Forelimb muscle (tissue), 1 donor: ENCODE results near the gene SND1. TPM values are rescaled to one million over a fixed set of nuclear protein-coding genes. Genes with fewer than 3 reads are reported as not detected.

Experiments used
- DNase-seq: peaks from one replicate; pipeline ENCODE4 v3.0.0-alpha.2; 2013; ENCODE audit warnings: low read depth
- polyA plus RNA-seq: library from polyadenylated mRNA; unstranded; fragments of 120-200 nt; gene quantifications from one replicate; pipeline ENCODE4 v1.2.1, GENCODE V29; 2013; ENCODE audit not compliant: insufficient read length

The SND1 gene
- polyA plus RNA-seq, 1 donor: 95.0 TPM

DNA sequence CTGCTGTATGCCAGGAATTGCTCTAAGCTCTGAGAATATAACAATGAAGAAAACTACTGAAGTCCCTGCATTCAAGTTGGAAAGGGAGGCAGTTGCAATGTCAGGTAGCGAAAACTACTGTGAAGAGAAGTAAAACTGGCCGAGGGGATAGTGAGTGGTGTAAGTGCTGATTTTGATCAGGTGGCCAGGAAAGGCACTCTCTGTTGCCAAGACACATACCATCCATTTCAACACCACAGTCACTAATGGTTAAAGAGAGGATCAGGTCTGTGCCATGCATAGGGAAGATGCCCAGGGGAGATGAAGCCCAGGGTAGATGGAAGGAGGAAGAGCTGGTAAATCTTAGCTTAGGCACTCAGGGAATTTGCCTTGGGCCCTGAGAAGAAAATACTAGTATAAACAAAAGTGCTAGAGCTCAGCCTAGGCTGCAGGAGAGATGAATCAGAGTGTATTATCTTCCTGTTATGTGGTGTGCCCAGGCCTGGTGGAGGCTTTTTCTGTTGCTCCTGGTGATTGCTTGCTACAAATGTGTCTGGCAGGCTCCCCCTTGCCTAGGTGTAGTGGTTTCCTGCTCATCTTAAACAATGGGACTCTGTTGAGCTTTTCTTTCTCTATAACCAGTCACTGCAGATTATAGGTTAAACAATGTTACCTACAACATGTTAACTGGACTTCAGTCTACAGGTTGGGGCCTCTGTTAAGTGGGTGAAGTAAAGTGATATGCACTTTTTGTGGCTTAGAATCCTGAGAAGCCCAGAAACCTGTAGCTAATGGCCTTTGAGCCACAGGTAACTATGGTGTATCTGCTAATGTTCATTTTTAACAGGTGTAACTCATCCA, 253.7 kb downstream of the SND1 start:
- no peak for DNase-seq

- DNase-seq: no peak
Observed at GRCh38 chr7:127907110-127908040, 255.4 kb downstream of the SND1 start.

DNA sequence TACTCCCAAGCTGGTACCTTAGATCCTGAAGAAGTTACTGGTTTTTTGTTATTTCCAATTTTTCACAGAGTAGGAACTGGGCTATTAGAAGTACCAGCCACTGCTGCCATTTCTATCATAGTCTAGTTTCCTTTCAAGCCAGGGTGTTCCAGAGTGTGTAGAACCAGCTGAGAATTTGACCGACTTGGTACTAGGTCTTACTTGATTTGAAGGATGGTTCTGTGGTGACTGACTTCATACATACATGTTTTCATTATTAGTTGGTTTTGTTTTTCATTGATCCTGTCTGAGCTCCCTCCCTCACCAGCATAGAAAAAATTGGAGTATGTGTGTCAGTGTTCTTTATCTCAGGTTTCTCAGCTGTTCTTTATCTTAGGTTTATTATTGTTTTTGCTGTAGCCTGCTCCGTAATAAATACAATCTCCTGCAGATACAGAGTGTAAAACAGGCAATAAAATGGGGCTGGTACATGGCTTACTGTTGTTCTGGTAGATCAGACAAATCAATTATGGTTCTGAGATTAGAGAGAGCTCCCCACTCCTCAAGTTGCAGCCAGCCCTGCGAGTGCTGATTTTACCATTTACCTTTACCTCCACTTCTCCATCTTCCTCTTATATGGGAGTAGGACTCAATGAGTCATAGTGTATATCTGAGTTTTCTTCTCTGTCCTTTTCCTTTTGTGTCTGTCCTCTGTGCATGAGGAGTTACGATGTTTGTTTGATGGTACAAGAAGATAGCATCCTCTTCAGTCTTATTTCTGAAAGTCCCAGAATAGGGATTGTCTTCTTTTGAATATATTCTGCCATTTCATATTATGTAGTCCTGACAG, 256.6 kb downstream of the SND1 start:
- DNase-seq: no peak

DNA sequence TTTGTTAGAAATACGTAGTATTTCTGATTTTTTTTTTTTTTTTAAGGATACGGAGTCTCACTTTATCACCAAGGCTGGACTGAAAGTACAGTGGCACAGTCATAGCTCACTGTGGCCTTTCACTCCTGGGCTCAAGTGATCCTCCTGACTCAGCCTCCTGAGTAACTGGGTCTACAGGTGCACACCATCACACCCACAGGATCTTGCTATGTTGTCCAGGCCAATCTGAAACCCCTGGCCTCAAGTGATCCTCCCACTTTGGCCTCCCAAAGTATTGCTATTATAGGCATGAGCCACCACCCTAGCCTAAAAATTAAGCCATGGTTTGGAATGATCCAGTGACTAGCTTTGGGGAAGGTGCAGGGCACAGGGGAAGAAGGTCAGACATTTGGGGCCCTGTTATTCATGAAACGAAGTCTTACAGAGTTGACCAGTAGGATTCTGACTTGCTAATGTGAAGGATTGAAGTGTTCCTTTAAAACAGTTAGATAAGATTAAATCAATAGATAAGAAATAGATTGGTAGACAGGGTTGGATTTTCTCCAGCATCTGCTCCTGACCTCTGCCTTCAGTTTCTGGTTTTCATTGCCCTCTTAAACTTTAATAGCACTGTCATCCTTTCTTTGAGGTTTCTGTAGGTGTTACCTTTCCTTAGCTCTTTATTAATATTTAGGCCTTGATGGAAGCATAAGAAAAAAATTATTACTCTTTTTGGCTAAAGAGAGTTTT, 257.6 kb downstream of the SND1 start:
- DNase-seq: no peak

GRCh38 chr7:127910670-127911069, 258.7 kb downstream of the SND1 start:
- no peak for DNase-seq

GRCh38 chr7:127911968-127912511, 260.0 kb downstream of the SND1 start:
- DNase-seq: no peak

DNA sequence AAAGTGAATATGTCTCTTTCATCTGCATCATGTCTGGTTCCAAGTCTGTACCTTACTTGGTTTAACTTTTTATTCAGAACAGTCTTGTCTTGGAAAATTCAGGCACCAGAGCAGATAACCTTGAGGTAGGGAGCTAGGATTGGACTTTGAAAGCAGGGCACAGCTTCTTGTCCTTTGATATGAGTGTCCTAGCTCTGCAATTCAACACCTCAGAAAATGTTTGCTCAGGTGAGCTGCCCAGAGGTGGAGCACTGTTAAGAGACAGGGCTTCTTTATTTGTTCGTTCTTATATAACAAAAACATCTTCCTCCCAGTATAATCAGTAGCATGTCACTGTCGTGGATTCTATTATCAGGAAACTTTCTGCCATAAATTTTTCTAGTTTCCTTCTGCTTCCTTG, 260.9 kb downstream of the SND1 start:
- DNase-seq: no peak

- no peak for DNase-seq
Observed at GRCh38 chr7:127913686-127914085, 261.7 kb downstream of the SND1 start.

DNA sequence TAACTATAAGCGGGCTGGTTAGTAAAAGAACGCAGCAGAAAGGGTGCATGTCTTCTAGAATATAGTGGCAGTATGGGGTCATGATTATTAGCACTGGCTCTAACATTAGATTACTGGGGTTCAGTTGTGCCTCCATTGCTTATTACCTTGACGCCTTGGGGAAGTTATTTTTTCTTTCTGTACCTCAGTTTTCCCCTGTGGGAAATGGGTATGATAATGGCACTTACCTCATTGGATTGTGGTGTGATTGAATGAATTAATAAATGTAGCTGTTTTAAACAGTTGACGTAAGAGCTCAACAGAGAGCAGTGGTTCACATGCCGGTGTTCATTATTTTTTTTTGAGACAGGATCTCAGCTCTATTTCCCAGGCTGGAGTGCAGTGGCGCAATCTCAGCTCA, 262.7 kb downstream of the SND1 start:
- DNase-seq: no peak

GRCh38 chr7:127916735-127917134, 264.7 kb downstream of the SND1 start:
- DNase-seq: no peak

GRCh38 chr7:127918130-127918529, 266.1 kb downstream of the SND1 start:
- no peak for DNase-seq

DNA sequence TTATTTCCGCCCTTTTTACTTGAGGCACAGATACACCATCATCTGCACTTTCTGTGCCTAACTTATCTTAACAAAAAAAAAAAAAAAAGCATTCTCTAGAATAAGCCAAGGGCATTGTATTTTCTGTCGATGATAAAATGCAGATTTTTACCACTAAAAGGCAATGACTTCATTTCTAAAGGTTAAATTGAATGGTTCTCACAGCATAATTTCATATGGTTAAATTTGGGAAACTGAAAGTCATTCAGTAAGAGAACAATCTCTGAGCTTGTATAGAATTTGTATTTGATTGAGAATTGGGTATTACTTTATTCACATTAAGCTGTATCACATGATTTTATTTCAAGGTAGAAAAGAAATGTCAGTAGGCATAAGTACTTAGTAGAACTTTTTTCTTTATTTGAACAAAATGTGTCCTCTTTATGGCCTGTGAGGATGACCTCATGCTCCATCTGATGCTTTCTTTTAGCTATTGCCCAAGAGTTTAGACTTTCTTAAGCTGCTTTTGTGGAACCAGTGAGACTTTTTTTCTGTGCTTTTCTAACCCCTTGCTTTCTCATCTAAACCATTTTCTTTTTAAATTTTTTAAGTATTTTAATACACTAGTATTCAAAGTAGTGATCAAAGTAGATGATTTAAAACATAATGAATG, 268.9 kb downstream of the SND1 start:
- DNase-seq: no peak

DNA sequence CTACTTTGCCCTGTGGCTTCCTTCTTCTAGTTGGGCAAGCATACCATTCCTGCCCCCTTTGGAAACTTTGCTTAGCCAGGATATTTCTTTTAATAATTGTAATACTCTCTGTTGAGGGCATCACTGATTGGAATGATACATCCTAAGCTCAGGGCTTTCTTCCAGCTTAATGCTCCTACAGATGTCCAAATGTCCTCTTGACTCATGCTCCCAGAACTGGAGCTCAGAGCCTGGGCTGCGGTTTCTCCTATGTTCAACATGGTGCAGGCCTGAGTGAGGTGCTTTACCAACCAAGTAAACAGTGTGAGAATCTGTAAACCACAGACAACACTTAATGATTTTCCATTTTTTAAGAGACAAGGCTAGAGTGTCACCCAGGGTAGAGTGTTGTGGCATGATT, 270.7 kb downstream of the SND1 start:
- no peak for DNase-seq

DNA sequence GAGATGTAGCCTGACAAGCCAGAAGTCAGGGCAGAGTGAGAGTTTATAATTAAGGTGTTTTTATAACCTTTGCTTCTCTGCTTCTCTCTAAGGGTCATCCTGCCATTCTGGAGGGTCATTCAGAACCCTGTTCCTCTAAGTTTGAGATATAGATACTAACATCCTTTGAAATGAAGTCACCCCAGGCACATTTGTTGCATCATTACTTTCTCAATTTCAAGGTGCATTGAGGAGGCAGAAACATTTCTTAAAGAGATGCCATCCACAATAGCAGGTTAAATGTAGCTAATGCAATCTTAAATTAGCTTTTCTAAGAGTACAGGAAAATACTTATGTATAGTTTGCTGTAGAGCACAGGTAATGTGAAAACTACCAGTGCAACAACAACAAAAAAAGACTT, 272.9 kb downstream of the SND1 start:
- no peak for DNase-seq

GRCh38 chr7:127927348-127927696, 275.3 kb downstream of the SND1 start:
- no peak for DNase-seq

GRCh38 chr7:127928222-127928621, 276.2 kb downstream of the SND1 start:
- DNase-seq: no peak

DNA sequence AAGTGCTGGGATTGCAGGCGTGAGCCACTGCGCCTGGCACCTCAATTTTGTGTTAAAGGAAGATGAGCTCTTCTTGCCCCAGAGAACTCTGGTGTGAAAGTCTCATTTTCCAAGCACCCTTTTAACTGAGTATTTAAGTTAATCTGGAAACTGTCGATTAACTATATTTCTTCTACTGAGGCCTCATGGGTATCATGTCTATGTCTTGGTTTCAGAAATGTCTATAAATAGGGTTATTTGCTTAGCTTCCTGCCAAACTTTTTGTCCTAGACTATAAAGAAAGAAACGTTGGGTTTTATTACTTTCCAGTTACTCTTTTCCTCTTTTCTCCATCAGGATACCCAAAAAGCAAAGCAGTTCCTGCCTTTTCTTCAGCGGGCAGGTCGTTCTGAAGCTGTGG, 276.9 kb downstream of the SND1 start:
- DNase-seq: no peak

GRCh38 chr7:127930341-127931328, 278.6 kb downstream of the SND1 start:
- no peak for DNase-seq

DNA sequence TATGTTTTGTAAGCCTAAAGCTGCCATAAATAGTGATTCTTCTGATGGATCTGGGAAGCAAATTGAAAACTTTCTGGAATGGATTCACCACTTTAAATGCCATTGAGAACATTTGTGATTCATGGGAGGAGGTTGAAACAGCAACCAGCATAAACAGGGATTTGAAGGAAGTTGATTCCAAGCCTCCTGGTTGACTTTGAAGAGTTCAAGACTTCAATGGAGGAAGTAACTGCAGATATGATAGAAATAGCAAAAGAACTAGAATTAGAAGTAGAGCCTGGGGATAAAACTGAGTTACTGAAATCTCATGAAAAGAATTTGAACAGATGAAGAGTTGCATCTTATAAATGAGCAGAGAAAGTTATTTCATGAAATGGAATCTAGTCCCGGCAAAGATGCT, 280.1 kb downstream of the SND1 start:
- no peak for DNase-seq
